ENCODE results near the gene SLC12A7. TPM values are rescaled to one million over a fixed set of nuclear protein-coding genes. Genes with fewer than 3 reads are reported as not detected.

Gene SLC12A7
- total and polyA plus RNA-seq, 2 of the 13 experiments (the other 11 are each of a cell fraction or from before 2014, with no cell fraction given) = 14.0 to 18.5 TPM

DNA sequence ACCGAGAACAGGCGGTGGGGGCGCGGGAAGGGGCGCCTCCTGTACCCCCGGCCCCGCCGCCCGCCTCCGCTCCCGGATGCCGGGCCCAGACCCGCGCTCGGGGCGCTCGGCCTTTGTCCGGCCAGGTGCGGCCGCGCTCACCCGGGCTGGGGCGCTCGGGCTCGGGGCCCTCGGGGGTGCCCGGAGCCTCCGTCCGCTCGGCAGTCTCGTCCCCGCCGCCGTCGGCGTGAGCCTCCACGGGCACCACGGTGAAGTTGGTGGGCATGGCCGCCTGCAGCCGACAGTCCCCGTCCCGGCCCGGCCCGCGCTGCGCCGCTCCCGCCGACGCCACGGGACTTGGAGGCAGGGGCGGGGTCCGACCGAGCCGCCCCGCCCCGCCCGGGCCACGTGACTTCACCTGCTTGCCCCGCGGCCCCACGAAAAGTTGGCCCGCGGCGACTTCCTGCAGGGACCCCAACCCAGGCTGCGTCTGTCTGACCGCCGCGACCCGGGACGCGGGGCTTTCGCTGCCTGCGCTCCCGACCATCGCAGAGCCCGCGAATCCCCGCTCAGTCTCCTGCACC, at the start of gene SLC12A7 (continued):
- TF ChIP-seq, protein P1, sequence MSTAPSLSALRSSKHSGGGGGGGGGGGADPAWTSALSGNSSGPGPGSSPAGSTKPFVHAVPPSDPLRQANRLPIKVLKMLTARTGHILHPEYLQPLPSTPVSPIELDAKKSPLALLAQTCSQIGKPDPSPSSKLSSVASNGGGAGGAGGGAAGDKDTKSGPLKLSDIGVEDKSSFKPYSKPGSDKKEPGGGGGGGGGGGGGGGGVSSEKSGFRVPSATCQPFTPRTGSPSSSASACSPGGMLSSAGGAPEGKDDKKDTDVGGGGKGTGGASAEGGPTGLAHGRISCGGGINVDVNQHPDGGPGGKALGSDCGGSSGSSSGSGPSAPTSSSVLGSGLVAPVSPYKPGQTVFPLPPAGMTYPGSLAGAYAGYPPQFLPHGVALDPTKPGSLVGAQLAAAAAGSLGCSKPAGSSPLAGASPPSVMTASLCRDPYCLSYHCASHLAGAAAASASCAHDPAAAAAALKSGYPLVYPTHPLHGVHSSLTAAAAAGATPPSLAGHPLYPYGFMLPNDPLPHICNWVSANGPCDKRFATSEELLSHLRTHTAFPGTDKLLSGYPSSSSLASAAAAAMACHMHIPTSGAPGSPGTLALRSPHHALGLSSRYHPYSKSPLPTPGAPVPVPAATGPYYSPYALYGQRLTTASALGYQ (CRISPR knock-in tag; IDR thresholded peaks at IDR 0.05) = no peak
- TF ChIP-seq KLF12 (CRISPR knock-in tag; IDR thresholded peaks at IDR 0.05; ENCODE audit: borderline replicate concordance) = 0 out of 2 replicates have a peak, but pooled peaks have one; percentile 72
- no peak for TF ChIP-seq NONO (IDR thresholded peaks at IDR 0.05)
- TF ChIP-seq NONO (CRISPR knock-in tag; conservative IDR thresholded peaks at IDR 0.05) = peak; percentile 34; the same call in 1 of the 2 replicates
- TF ChIP-seq JARID2 (CRISPR knock-in tag; IDR thresholded peaks at IDR 0.05; ENCODE audit: insufficient replicate concordance) = no peak
- TF ChIP-seq, protein P2, sequence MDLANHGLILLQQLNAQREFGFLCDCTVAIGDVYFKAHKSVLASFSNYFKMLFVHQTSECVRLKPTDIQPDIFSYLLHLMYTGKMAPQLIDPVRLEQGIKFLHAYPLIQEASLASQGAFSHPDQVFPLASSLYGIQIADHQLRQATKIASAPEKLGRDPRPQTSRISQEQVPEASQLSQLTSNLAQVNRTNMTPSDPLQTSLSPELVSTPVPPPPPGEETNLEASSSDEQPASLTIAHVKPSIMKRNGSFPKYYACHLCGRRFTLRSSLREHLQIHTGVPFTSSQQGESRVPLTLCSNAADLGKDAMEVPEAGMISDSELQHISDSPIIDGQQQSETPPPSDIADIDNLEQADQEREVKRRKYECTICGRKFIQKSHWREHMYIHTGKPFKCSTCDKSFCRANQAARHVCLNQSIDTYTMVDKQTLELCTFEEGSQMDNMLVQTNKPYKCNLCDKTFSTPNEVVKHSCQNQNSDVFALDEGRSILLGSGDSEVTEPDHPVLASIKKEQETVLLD (CRISPR knock-in tag; IDR thresholded peaks at IDR 0.05; ENCODE audit: low read depth) = peak; percentile 76
- TF ChIP-seq GTF2F1 (IDR thresholded peaks at IDR 0.05; ENCODE audit: low read length) = no peak
- TF ChIP-seq RAD21 (CRISPR knock-in tag; IDR thresholded peaks at IDR 0.05) = peak; percentile 29; the same call in 1 of the 2 replicates
- TF ChIP-seq, protein P3, sequence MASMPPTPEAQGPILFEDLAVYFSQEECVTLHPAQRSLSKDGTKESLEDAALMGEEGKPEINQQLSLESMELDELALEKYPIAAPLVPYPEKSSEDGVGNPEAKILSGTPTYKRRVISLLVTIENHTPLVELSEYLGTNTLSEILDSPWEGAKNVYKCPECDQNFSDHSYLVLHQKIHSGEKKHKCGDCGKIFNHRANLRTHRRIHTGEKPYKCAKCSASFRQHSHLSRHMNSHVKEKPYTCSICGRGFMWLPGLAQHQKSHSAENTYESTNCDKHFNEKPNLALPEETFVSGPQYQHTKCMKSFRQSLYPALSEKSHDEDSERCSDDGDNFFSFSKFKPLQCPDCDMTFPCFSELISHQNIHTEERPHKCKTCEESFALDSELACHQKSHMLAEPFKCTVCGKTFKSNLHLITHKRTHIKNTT (CRISPR knock-in tag; IDR thresholded peaks at IDR 0.05) = no peak
- peak; percentile 67; the same call in 1 of the 2 replicates for TF ChIP-seq ZNF563 (CRISPR knock-in tag; IDR thresholded peaks at IDR 0.05)
- TF ChIP-seq ZNF773 (CRISPR knock-in tag; IDR thresholded peaks at IDR 0.05; ENCODE audit: borderline replicate concordance) = peak; percentile 73; the same call in 1 of the 2 replicates
- 0 out of 2 replicates have a peak, but pooled peaks have one; percentile 53 for TF ChIP-seq PRMT3 (CRISPR knock-in tag; IDR thresholded peaks at IDR 0.05; ENCODE audit: borderline replicate concordance, low read depth)
- TF ChIP-seq, protein P4, sequence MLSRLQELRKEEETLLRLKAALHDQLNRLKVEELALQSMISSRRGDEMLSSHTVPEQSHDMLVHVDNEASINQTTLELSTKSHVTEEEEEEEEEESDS (CRISPR knock-in tag; IDR thresholded peaks at IDR 0.05; ENCODE audit: borderline replicate concordance) = no peak
- no peak for TF ChIP-seq MED13 (CRISPR knock-in tag; IDR thresholded peaks at IDR 0.05)
- peak; percentile 64; the same call in 1 of the 2 replicates for TF ChIP-seq CCDC6 (CRISPR knock-in tag; IDR thresholded peaks at IDR 0.05)
- TF ChIP-seq, protein P5, sequence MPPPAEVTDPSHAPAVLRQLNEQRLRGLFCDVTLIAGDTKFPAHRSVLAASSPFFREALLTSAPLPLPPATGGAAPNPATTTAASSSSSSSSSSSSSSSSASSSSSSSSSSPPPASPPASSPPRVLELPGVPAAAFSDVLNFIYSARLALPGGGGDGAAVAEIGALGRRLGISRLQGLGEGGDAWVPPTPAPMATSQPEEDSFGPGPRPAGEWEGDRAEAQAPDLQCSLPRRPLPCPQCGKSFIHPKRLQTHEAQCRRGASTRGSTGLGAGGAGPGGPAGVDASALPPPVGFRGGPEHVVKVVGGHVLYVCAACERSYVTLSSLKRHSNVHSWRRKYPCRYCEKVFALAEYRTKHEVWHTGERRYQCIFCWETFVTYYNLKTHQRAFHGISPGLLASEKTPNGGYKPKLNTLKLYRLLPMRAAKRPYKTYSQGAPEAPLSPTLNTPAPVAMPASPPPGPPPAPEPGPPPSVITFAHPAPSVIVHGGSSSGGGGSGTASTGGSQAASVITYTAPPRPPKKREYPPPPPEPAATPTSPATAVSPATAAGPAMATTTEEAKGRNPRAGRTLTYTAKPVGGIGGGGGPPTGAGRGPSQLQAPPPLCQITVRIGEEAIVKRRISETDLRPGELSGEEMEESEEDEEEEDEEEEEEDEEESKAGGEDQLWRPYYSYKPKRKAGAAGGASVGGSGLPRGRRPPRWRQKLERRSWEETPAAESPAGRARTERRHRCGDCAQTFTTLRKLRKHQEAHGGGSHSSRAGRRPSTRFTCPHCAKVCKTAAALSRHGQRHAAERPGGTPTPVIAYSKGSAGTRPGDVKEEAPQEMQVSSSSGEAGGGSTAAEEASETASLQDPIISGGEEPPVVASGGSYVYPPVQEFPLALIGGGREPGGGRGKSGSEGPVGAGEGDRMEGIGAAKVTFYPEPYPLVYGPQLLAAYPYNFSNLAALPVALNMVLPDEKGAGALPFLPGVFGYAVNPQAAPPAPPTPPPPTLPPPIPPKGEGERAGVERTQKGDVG (CRISPR knock-in tag; IDR thresholded peaks at IDR 0.05; ENCODE audit: borderline replicate concordance) = no peak
- TF ChIP-seq HMGA1 (CRISPR knock-in tag; conservative IDR thresholded peaks at IDR 0.05) = no peak
- TF ChIP-seq, protein P6, sequence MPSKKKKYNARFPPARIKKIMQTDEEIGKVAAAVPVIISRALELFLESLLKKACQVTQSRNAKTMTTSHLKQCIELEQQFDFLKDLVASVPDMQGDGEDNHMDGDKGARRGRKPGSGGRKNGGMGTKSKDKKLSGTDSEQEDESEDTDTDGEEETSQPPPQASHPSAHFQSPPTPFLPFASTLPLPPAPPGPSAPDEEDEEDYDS (CRISPR knock-in tag; IDR thresholded peaks at IDR 0.05) = peak; percentile 68; the same call in 1 of the 2 replicates
- no peak for TF ChIP-seq ZNF496 (CRISPR knock-in tag; IDR thresholded peaks at IDR 0.05; ENCODE audit: insufficient replicate concordance)
- TF ChIP-seq, protein P7, sequence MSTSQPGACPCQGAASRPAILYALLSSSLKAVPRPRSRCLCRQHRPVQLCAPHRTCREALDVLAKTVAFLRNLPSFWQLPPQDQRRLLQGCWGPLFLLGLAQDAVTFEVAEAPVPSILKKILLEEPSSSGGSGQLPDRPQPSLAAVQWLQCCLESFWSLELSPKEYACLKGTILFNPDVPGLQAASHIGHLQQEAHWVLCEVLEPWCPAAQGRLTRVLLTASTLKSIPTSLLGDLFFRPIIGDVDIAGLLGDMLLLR (CRISPR knock-in tag; IDR thresholded peaks at IDR 0.05) = no peak
